CD4-positive, alpha-beta T cell treated with Interleukin-15 for 4 hours (primary cell): ENCODE data around the gene BARD1.
"Not testable (repeated sequence)": the region's sequence is repeated elsewhere in the genome, so short reads cannot be mapped to it uniquely, and the experiment has no call there.

Experiments used
- DNase-seq: peaks from one replicate; pipeline ENCODE4 v3.0.0-alpha.2; 2020; ENCODE audit warnings: low spot score

Gene BARD1

GRCh38 chr2:214808981-214809750, at the start of gene BARD1:
BARD1 (minus strand) TSS chr2:214809683; CDS start chr2:214809569, 114 bp downstream.
- DNase-seq, result peak; percentile 38

- DNase-seq, result no peak
Observed at GRCh38 chr2:214856137-214856536, 46.7 kb upstream of the BARD1 start.

GRCh38 chr2:214853906-214854305, 44.4 kb upstream of the BARD1 start:
- no peak for DNase-seq

- no peak for DNase-seq
Observed at GRCh38 chr2:214843823-214844222, 34.3 kb upstream of the BARD1 start.

GRCh38 chr2:214839464-214839863, 30.0 kb upstream of the BARD1 start:
- DNase-seq, result no peak

GRCh38 chr2:214837466-214837865, 28.0 kb upstream of the BARD1 start:
- DNase-seq, result no peak

- DNase-seq, result no peak
Observed at GRCh38 chr2:214836568-214836967, 27.1 kb upstream of the BARD1 start.

GRCh38 chr2:214830794-214831346, 21.4 kb upstream of the BARD1 start:
- no peak for DNase-seq

GRCh38 chr2:214816008-214816533, 6.6 kb upstream of the BARD1 start:
- DNase-seq, result no peak

GRCh38 chr2:214810671-214811070, 1.2 kb upstream of the BARD1 start:
- no peak for DNase-seq

- peak; percentile 98 for DNase-seq
Observed at GRCh38 chr2:214809751-214810564, 475 bp upstream of the BARD1 start.

GRCh38 chr2:214807653-214808052, 1.8 kb downstream of the BARD1 start:
- DNase-seq, result no peak

- DNase-seq, result no peak
Observed at GRCh38 chr2:214801768-214802397, 7.6 kb downstream of the BARD1 start.

- no peak for DNase-seq
Observed at GRCh38 chr2:214801068-214801467, 8.4 kb downstream of the BARD1 start.

GRCh38 chr2:214800180-214800579, 9.3 kb downstream of the BARD1 start:
- DNase-seq, result no peak

GRCh38 chr2:214796911-214797310, 12.6 kb downstream of the BARD1 start:
- no peak for DNase-seq

- not testable (repeated sequence) for DNase-seq
Observed at GRCh38 chr2:214783181-214783580, 26.3 kb downstream of the BARD1 start.

- no peak for DNase-seq
Observed at GRCh38 chr2:214782671-214783070, 26.8 kb downstream of the BARD1 start.

GRCh38 chr2:214781226-214781625, 28.3 kb downstream of the BARD1 start:
- no peak for DNase-seq

GRCh38 chr2:214775971-214776370, 33.5 kb downstream of the BARD1 start:
- DNase-seq, result no peak

- DNase-seq, result no peak
Observed at GRCh38 chr2:214774108-214774507, 35.4 kb downstream of the BARD1 start.

- DNase-seq, result no peak
Observed at GRCh38 chr2:214772443-214773015, 37.0 kb downstream of the BARD1 start.
